ENCODE data around the gene SPRR2E.

- TF ChIP-seq CTCF (IDR thresholded peaks at IDR 0.05; ENCODE audit: insufficient read depth, low read length) (no peak), REST (IDR thresholded peaks at IDR 0.05; ENCODE audit: insufficient replicate concordance, low read depth) (no peak), SPI1 (IDR thresholded peaks at IDR 0.05; ENCODE audit: borderline replicate concordance, low read depth) (no peak)
Measured at GRCh38 chr1:153100245-153100644, 5.9 kb upstream of the SPRR2E start.

Data from HL-60 (cell line).